ENCODE measurements around the gene CD82.
"Not testable (repeated sequence)": the region's sequence is repeated elsewhere in the genome, so short reads cannot be mapped to it uniquely, and the experiment has no call there.

Gene CD82

DNA sequence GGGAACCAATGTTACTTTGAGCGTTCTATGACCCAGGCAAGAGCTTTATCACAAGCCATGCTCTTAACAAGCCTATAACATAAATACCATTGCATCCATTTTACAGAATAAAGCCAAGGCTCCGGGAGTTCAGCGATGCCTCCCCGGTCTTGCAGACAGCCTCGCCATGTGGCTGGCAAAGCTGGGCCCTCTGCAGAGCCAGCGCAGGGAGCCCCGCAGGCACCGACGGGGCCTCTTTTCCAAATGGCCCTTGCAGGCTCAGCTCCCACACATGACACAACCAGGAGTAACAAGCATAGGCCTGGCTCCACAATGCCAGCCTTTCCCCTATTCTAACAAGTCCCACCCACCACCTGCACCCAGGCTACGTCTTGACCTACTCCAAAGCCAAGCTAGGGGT lies 89.1 kb downstream of the CD82 start:
- Histone ChIP-seq H3K9me3 (ENCODE audit: control insufficient read depth, low read depth, low read length) (no peaks in the 10 kb centered on the region), H3K27ac (ENCODE audit: low read length) (no peak overlapping the region), H3K4me1 (ENCODE audit: control insufficient read depth, low read depth, low read length) (no peaks in the 10 kb centered on the region), H3K4me3 (ENCODE audit: low read length) (no peak overlapping the region), H3K9ac (ENCODE audit: low read length) (no peak overlapping the region), H3K36me3 (ENCODE audit: control insufficient read depth, low read depth, low read length) (no peaks in the 10 kb centered on the region), H3K27me3 (ENCODE audit: control insufficient read depth, insufficient read depth, low read length) (no peaks in the 10 kb centered on the region)

DNA sequence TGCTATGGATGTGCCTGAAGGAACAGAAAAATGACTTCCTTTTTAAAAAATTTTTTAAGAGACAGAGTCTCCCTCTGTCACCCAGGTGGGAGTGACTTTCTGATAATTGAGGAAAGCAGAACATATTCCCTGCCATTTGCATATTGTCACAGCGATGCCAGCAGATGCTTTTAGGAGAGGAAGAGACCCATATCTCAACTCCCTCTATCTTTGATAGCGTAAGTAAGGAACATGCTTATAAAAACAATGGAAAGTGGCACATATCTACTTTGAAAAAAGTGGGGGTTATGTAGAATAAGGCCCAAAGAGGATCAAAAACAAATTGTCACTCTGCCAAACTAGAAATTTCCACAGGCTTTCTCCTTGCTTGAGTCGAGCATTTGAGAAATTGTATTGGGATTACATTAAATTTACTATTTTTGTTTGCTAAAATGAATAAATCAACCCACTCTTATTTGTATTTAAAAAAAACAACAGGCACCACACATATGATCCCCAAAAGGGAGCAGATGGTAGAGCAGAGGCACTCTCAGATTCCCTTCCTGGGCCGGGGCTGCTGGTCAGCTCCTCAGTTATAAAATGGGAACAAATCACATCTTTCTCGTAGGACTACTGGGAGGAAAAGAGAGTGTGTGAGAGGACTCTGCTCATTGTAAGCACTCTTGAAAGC lies 92.5 kb downstream of the CD82 start:
- Histone ChIP-seq H3K27me3 (ENCODE audit: control insufficient read depth, insufficient read depth, low read length) (no peaks in the 10 kb centered on the region), H3K36me3 (ENCODE audit: control insufficient read depth, low read depth, low read length) (no peaks in the 10 kb centered on the region), H3K4me3 (ENCODE audit: low read length) (no peak overlapping the region), H3K27ac (ENCODE audit: low read length) (no peak overlapping the region), H3K9ac (ENCODE audit: low read length) (no peak overlapping the region), H3K9me3 (ENCODE audit: control insufficient read depth, low read depth, low read length) (no peaks in the 10 kb centered on the region), H3K4me1 (ENCODE audit: control insufficient read depth, low read depth, low read length) (no peaks in the 10 kb centered on the region)

DNA sequence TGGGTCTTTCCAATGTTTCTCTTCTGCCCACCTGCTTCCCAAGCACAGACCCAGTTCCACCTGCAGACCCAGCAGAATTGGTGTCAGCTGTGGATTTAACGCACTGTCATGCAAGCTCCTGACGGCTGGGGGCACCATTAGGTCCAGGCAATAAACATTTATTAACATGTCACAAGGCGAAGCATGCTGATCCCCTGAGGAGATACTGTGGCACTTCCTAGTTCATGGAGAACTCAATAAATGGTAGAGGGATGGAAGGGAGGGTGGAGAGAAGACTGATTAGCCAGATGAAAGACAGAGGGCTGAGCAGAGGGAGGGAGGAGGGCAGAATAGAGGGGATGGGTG lies 93.0 kb downstream of the CD82 start:
- Histone ChIP-seq H3K36me3 (ENCODE audit: control insufficient read depth, low read depth, low read length) (no peaks in the 10 kb centered on the region), H3K4me3 (ENCODE audit: low read length) (no peak overlapping the region), H3K27ac (ENCODE audit: low read length) (no peak overlapping the region), H3K27me3 (ENCODE audit: control insufficient read depth, insufficient read depth, low read length) (no peaks in the 10 kb centered on the region), H3K4me1 (ENCODE audit: control insufficient read depth, low read depth, low read length) (no peaks in the 10 kb centered on the region), H3K9ac (ENCODE audit: low read length) (no peak overlapping the region), H3K9me3 (ENCODE audit: control insufficient read depth, low read depth, low read length) (no peaks in the 10 kb centered on the region)

DNA sequence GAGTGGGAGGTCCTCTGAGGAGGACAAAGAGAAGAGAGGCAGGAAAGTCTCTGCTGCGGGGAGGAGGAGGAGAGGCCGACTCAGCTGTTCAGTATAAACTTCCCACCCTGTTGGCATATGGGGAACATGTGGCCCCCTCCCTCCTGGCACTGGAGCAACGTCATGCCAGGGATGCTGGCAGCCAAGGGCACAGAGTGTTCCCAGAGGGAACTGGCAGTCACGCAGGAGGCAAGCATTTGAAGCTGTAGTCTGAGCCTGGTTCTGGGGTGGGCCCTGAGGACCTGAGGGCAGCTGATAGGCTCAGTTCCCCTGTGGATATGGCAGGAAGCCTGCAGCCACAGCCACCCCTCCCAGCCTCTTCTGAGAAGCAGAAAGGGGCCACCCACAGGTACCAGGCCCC lies 94.2 kb downstream of the CD82 start:
- Histone ChIP-seq H3K27me3 (ENCODE audit: control insufficient read depth, insufficient read depth, low read length) (no peaks in the 10 kb centered on the region), H3K9ac (ENCODE audit: low read length) (no peak overlapping the region), H3K4me3 (ENCODE audit: low read length) (no peak overlapping the region), H3K27ac (ENCODE audit: low read length) (no peak overlapping the region), H3K36me3 (ENCODE audit: control insufficient read depth, low read depth, low read length) (no peaks in the 10 kb centered on the region), H3K4me1 (ENCODE audit: control insufficient read depth, low read depth, low read length) (no peaks in the 10 kb centered on the region), H3K9me3 (ENCODE audit: control insufficient read depth, low read depth, low read length) (no peaks in the 10 kb centered on the region)

DNA sequence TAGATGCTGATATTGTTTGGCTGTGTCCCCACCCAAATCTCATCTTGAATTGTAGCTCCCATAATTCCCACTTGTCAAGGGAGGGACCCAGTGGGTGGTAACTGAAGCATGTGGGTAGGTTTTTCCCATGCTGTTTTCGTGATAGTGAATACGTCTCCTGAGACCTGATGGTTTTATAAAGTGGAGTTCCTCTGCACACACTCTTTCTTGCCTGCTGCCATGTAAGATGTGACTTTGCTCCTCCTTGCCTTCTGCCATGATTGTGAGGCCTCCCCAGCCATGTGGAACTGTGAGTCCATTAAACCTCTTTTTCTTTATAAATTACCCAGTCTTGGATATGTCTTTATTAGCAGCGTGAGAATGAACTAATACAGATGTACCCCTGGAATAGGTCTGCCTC lies 95.1 kb downstream of the CD82 start:
- H3K36me3 ChIP-seq (ENCODE audit: control insufficient read depth, low read depth, low read length); H3K4me3 ChIP-seq (ENCODE audit: low read length); H3K27ac ChIP-seq (ENCODE audit: low read length); H3K9ac ChIP-seq (ENCODE audit: low read length); H3K9me3 ChIP-seq (ENCODE audit: control insufficient read depth, low read depth, low read length); H3K27me3 ChIP-seq (ENCODE audit: control insufficient read depth, insufficient read depth, low read length); H3K4me1 ChIP-seq (ENCODE audit: control insufficient read depth, low read depth, low read length): not testable (repeated sequence)

DNA sequence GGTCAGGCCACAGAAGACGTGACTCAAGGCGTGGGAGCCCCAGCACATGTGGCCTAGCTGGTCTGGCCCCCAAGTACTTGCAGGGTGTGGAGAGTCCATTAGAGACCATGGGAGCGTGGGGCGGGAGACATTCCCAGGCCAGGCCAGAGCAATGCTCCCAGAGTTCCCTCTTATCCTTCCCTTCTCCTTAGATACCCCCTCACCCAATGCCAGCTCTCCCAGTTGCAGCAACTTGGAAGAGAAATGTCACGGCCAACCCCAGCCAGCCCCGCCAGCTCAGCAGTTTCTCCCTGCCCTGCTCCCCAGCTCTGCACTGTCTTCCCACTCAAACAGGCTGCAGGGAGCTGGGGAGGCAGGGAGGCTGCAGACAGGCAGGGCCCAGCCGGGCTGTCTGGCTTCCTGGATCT lies 95.9 kb downstream of the CD82 start:
- Histone ChIP-seq H3K27me3 (ENCODE audit: control insufficient read depth, insufficient read depth, low read length) (no peaks in the 10 kb centered on the region), H3K4me1 (ENCODE audit: control insufficient read depth, low read depth, low read length) (peaks cover 3% of the 10 kb centered on the region), H3K4me3 (ENCODE audit: low read length) (no peak overlapping the region), H3K36me3 (ENCODE audit: control insufficient read depth, low read depth, low read length) (no peaks in the 10 kb centered on the region), H3K27ac (ENCODE audit: low read length) (no peak overlapping the region), H3K9ac (ENCODE audit: low read length) (no peak overlapping the region), H3K9me3 (ENCODE audit: control insufficient read depth, low read depth, low read length) (no peaks in the 10 kb centered on the region)
